OCI-LY7 (cell line): ENCODE results near the gene TNS2. TPM values are rescaled to one million over a fixed set of nuclear protein-coding genes. Genes with fewer than 3 reads are reported as not detected.

Experiments used
- BruUV-seq: library from RNA; stranded (reverse); fragments of 400-500 nt; replicated peaks from 2 replicates; lab custom pipeline; 2021; lab: Mats Ljungman, UMichigan
- CTCF ChIA-PET: fragments of 300-600 bp; sonication (Branson Sonifier 250); formaldehyde crosslinking; loops from one replicate; lab custom pipeline; 2022; ENCODE audit warnings: antibody characterized with exemption; ENCODE audit not compliant: unreplicated experiment; lab: Charles Lee
- POLR2A ChIA-PET: fragments of 300-600 bp; sonication (Branson Sonifier 250); formaldehyde crosslinking; loops from one replicate; lab custom pipeline; 2022; ENCODE audit warnings: antibody characterized with exemption; lab: Charles Lee
- DNase-seq: peaks from one replicate; pipeline ENCODE4 v3.0.0-alpha.2; 2015; ENCODE audit warnings: low spot score
- H2AFZ ChIP-seq: fragments of 200-600 bp; sonication (generic), shearing (Covaris generic); 2 replicates; pipeline ENCODE4 v1.6.1; 2014; ENCODE audit warnings: mild to moderate bottlenecking, antibody characterized with exemption, low read length, moderate library complexity
- H3K27ac ChIP-seq: fragments of 200-600 bp; sonication (generic); 2 replicates; pipeline ENCODE4 v1.5.1; 2014; ENCODE audit warnings: mixed run types, low read depth, mild to moderate bottlenecking, moderate library complexity, low read length, inconsistent platforms; ENCODE audit not compliant: poor library complexity, severe bottlenecking
- H3K36me3 ChIP-seq: fragments of 200-600 bp; sonication (generic); 2 replicates; pipeline ENCODE4 v1.6.1; 2014; ENCODE audit warnings: mild to moderate bottlenecking, antibody characterized with exemption, low read length, moderate library complexity, mixed read lengths; ENCODE audit not compliant: insufficient read depth
- H3K4me1 ChIP-seq: fragments of 200-600 bp; sonication (generic); 2 replicates; pipeline ENCODE4 v1.5.1; 2014; ENCODE audit warnings: mild to moderate bottlenecking, low read length; ENCODE audit not compliant: insufficient read depth, poor library complexity, severe bottlenecking
- H3K4me2 ChIP-seq: fragments of 200-600 bp; sonication (generic); 2 replicates; pipeline ENCODE4 v1.6.1; 2014; ENCODE audit warnings: mild to moderate bottlenecking, low read length
- H3K4me3 ChIP-seq: fragments of 200-600 bp; sonication (generic); 2 replicates; pipeline ENCODE4 v1.5.1; 2014; ENCODE audit warnings: mild to moderate bottlenecking, low read depth, low read length; ENCODE audit not compliant: poor library complexity, severe bottlenecking
- H3K79me2 ChIP-seq: fragments of 200-600 bp; sonication (generic); 2 replicates; pipeline ENCODE4 v1.6.1; 2016; ENCODE audit warnings: low read depth, mild to moderate bottlenecking, low read length, moderate library complexity, mixed read lengths; ENCODE audit not compliant: insufficient read depth
- H3K9me2 ChIP-seq: fragments of 200-600 bp; sonication (generic); 2 replicates; pipeline ENCODE4 v1.6.1; 2016; ENCODE audit warnings: mild to moderate bottlenecking, low read length, mixed read lengths; ENCODE audit not compliant: insufficient read depth
- H3K9me3 ChIP-seq: fragments of 200-600 bp; sonication (generic); 2 replicates; pipeline ENCODE4 v1.6.1; 2014; ENCODE audit warnings: mild to moderate bottlenecking, mixed run types, low read length, mixed read lengths
- H4K20me1 ChIP-seq: fragments of 200-600 bp; sonication (generic); 2 replicates; pipeline ENCODE4 v1.6.1; 2014; ENCODE audit warnings: mild to moderate bottlenecking, antibody characterized with exemption, low read length, moderate library complexity, mixed read lengths; ENCODE audit not compliant: insufficient read depth
- EZH2phosphoT487 ChIP-seq: fragments of 200-600 bp; sonication (generic); IDR thresholded peaks from 2 replicates; pipeline ENCODE4 v1.6.1; 2018; ENCODE audit warnings: low read depth, borderline replicate concordance, mild to moderate bottlenecking, mixed run types, antibody characterized with exemption, low read length, moderate library complexity, mixed read lengths
- intact Hi-C: fragments of 100-400 bp; cut with micrococcal nuclease; formaldehyde crosslinking; loops from one replicate; pipeline ENCODE4 v1.10.0; 2022; ENCODE audit not compliant: unreplicated experiment
- total RNA-seq, 2 experiments: library from RNA; depleted of rRNA in 1 of 2; stranded (reverse); fragments of >200 nt in 1 of 2; shearing (Covaris generic) in 1 of 2; gene quantifications; 2 replicates each; pipeline ENCODE4 v1.2.3, GENCODE V29; 2014 to 2022
- TF ChIP-seq, protein P1 (sequence below): fragments of 200-600 bp; sonication (generic); conservative IDR thresholded peaks from 2 replicates; pipeline ENCODE4 v1.5.1; 2014; ENCODE audit warnings: mild to moderate bottlenecking, antibody characterized with exemption, low read length, moderate library complexity, mixed read lengths

Gene TNS2
- total RNA-seq, 2 experiments from 2014 or later = 0.25 to 1.6 TPM

DNA sequence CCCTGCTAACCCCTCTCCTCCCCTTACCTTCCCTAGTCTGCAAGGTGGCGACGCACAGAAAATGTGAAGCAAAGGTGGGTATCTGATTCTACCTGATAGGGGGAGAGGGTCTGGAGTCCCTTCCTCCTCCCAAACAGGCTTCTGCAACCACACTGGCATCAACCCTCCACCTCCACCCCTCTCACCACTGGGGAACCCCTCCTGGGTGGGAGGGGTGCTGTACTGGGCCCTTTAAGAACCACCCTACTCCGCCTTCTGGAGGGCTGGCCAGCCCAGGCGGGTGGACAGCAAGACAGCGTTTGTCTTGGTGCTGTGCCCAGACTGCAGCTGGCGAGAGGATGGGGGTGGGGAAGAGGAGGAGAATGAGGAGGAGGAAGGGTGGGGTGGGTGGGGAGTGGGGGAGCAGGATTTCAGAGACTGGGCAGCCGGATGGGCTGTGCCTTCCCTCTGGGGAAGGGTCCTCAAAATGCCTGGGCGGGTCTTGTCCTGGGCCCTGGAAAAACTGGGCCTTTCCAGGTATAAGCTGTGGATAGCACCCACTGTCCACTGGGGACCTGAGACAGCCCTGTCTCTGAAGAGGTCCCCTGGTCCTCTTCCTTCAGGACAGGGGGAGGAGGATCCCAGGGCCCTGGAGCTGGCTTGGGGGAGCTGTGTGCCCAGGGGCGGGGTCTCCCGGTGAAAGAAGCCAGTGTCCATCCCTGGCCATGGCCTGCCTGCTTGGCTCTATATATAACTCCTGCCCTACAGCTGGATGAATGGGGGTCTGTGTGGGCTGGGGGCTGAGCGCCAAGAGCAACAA, 2.8 kb downstream of the TNS2 start:
- BruUV-seq = no TSS peak
- intact Hi-C loops = no loop called here

DNA sequence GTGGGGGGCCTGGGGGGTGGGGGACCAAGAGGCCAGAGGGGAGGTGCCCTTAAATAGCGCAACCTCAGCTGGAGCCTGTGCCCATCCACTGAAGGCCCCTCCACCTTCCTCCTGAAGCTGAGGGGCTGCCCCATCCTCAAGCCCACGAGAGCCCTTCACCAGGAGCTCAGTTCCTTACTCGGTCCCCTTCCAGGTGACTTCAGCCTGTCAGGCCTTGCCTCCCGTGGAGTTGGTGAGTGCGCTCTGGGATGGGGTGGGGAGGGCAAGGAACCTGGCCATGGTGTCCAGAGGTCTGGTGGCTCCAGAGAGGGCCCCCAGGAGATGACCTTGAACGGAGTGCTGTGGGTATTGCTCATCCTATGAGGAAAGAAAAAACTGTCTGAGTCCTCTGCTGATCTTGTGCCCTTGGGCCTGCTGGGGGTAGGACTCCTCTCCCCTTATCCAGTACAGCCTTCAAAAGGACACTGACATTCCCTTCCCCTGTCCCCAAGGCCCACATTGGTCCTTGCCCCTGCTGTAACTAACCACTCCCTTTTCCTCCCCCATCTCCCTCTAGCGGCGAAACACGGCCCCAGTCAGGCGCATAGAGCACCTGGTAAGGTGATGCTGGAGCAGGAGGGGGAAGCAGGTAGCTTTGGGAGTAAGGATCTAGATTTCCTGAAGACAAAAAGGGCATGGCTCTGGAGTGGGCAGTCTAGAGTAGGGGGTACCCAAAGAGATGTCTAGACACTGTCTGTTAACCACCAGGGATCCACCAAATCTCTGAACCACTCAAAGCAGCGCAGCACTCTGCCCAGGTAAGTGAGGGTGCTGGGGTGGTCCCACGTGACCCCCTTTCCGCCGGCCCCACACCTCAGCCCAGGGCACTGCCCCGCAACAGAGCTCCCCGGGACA, 3.6 kb downstream of the TNS2 start:
- ChIA-PET CTCF (interaction anchor here (0.7 to 0.9 kb wide), 4 partner anchors 13 to 168 kb away, joined by 3 to 6 read pairs (median 4); no protein-coding TSS in a partner anchor), POLR2A (interaction anchor here (0.5 to 1.8 kb wide), 6 partner anchors 11 to 282 kb away, joined by 3 to 7 read pairs (median 4); partner anchors contain the start of genes SOAT2 and SPRYD3)
- peak; percentile 45 for DNase-seq
- BruUV-seq = no TSS peak
- H3K4me1 ChIP-seq = peaks cover 13% of the 10 kb centered on the region
- TF ChIP-seq, protein P1, sequence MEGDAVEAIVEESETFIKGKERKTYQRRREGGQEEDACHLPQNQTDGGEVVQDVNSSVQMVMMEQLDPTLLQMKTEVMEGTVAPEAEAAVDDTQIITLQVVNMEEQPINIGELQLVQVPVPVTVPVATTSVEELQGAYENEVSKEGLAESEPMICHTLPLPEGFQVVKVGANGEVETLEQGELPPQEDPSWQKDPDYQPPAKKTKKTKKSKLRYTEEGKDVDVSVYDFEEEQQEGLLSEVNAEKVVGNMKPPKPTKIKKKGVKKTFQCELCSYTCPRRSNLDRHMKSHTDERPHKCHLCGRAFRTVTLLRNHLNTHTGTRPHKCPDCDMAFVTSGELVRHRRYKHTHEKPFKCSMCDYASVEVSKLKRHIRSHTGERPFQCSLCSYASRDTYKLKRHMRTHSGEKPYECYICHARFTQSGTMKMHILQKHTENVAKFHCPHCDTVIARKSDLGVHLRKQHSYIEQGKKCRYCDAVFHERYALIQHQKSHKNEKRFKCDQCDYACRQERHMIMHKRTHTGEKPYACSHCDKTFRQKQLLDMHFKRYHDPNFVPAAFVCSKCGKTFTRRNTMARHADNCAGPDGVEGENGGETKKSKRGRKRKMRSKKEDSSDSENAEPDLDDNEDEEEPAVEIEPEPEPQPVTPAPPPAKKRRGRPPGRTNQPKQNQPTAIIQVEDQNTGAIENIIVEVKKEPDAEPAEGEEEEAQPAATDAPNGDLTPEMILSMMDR = peak; percentile 72
- TF ChIP-seq EZH2phosphoT487 = no peak
- H3K9me3 ChIP-seq = no peaks in the 10 kb centered on the region
- H3K36me3 ChIP-seq = no peaks in the 10 kb centered on the region
- H3K4me2 ChIP-seq = peak overlapping the region; percentile 81
- H3K4me3 ChIP-seq = peak overlapping the region; percentile 75
- intact Hi-C loops = loop anchor here (1.0 kb wide), 1 partner anchor 26 kb away; the partner anchor contains the start of gene SPRYD3
- H3K79me2 ChIP-seq = no peaks in the 10 kb centered on the region
- no peaks in the 10 kb centered on the region for H4K20me1 ChIP-seq
- no peak overlapping the region for H3K27ac ChIP-seq
- no peaks in the 10 kb centered on the region for H3K9me2 ChIP-seq
- peak overlapping the region; percentile 83; the same call in 1 of the 2 replicates for H2AFZ ChIP-seq

More for the DNA sequence above, 2.8 kb downstream of the TNS2 start:
- no peak overlapping the region for H3K27ac ChIP-seq
- H3K4me1 ChIP-seq = peaks cover 15% of the 10 kb centered on the region
- CTCF ChIA-PET = interaction anchor here (0.8 kb wide), 1 partner anchor 46 kb away, joined by 4 read pairs; no protein-coding TSS in a partner anchor
- H3K4me2 ChIP-seq = no peak overlapping the region
- H3K9me3 ChIP-seq = no peaks in the 10 kb centered on the region
- DNase-seq = no peak
- TF ChIP-seq, protein P1 = no peak
- no peak for TF ChIP-seq EZH2phosphoT487
- no peaks in the 10 kb centered on the region for H3K79me2 ChIP-seq
- no peak overlapping the region for H2AFZ ChIP-seq
- POLR2A ChIA-PET = interaction anchor here (0.9 to 1.8 kb wide), 2 partner anchors 27 to 50 kb away, joined by 4 to 5 read pairs; partner anchors contain the start of genes SOAT2 and SPRYD3
- H4K20me1 ChIP-seq = no peaks in the 10 kb centered on the region
- H3K36me3 ChIP-seq = no peaks in the 10 kb centered on the region
- no peak overlapping the region for H3K4me3 ChIP-seq
- no peaks in the 10 kb centered on the region for H3K9me2 ChIP-seq
